Pancreas (tissue), 10 donors: ENCODE data around the gene OGFR. TPM values are rescaled to one million over a fixed set of nuclear protein-coding genes. Genes with fewer than 3 reads are reported as not detected.

ENCODE experiments used
- ATAC-seq, 4 donors: fragments of 200-7000 bp; cut with Tn5 transposase; one replicate each; pipeline versions ENCODE4 v1.8.0 to v1.9.1; 2020; ENCODE audit warnings: mild to moderate bottlenecking in 4 of 4, moderate library complexity in 4 of 4
- DNase-seq, 6 donors: peaks; one replicate each; pipeline ENCODE4 v3.0.0-alpha.2; 2020
- FAIRE-seq: peaks from 2 replicates; lab custom pipeline; 2012; peaks lifted over from hg19 to GRCh38; lab: Jason Lieb, UNC
- H3K27ac ChIP-seq, 4 donors: fragments of 200-600 bp; sonication (generic); 1 replicate in 3 of 4; 2 replicates in 1 of 4; pipeline versions ENCODE4 v1.5.0 to v1.8.0; 2020
- H3K27me3 ChIP-seq, 4 donors: fragments of 200-600 bp; one replicate each; pipeline ENCODE4 v1.8.0; 2021
- H3K36me3 ChIP-seq, 3 donors: fragments of 200-600 bp; sonication (generic) in 1 of 3; one replicate each; pipeline versions ENCODE4 v1.5.0 to v1.8.0; 2020 to 2021
- H3K4me1 ChIP-seq, 3 donors: fragments of 200-600 bp; one replicate each; pipeline ENCODE4 v1.8.0; 2021
- H3K4me3 ChIP-seq, 4 donors: fragments of 200-600 bp; sonication (generic) in 2 of 4; one replicate each; pipeline versions ENCODE4 v1.5.0 to v1.8.0; 2020 to 2021
- H3K9me3 ChIP-seq, 4 donors: fragments of 200-600 bp; one replicate each; pipeline ENCODE4 v1.8.0; 2021
- WGBS, 2 donors: extraction: QIAGEN DNeasy Blood & Tissue Kit; methylation state at CpG; one replicate each; pipeline ENCODE4 v1.1.7; 2013; 5-methylcytosine and 5-hydroxymethylcytosine counted together
- intact Hi-C, 3 donors: fragments of 100-400 bp; cut with DNase I; formaldehyde crosslinking; loops; one replicate each; pipeline versions ENCODE4 v1.11.1 to v1.14.2; 2022
- polyA plus RNA-seq, 2 donors: library from polyadenylated mRNA; stranded (reverse); fragments of 200-250 nt; gene quantifications; one replicate each; pipeline ENCODE4 v1.2.3, GENCODE V29; 2013
- total RNA-seq, 6 donors: library from RNA; stranded (reverse); fragmentation: NEBNext Ultra II Directional in 4 of 6; extraction: Animal tissue kit (Norgen Biotek cat#: 25700) in 4 of 6; gene quantifications; one replicate each; pipeline versions ENCODE4 v1.2.1 to v1.2.4, GENCODE V29; 2021 to 2023
- TF ChIP-seq, protein P1 (sequence below), 4 donors: fragments of 200-600 bp; sonication (generic) in 3 of 4; IDR thresholded peaks; one replicate each; pipeline versions ENCODE4 v1.5.0 to v1.8.0; 2021; ENCODE audit warnings: antibody characterized with exemption in 4 of 4
- donor health status: healthy with polysubstance abuse.
- donor health status: DM: no; HTN: no; CAD: no; lungs with moderate emphysema.
- donor health status: DM: no; HTN: no; CAD: no.
- donor health status: control.
- donor health status: control.
- donor health status: Bipolar disorder and iron deficiency.
- donor health status: DM: yes; HTN: yes; CAD: no.
- donor health status: DM: no; HTN: no; CAD: no.
- donor health status: DM: no; HTN: no; CAD: no.
- donor health status: DM: yes; HTN: yes; CAD: no.

OGFR gene
- total and polyA plus RNA-seq, 8 donors, result 18.1 to 79.5 (median 23.0) TPM

DNA sequence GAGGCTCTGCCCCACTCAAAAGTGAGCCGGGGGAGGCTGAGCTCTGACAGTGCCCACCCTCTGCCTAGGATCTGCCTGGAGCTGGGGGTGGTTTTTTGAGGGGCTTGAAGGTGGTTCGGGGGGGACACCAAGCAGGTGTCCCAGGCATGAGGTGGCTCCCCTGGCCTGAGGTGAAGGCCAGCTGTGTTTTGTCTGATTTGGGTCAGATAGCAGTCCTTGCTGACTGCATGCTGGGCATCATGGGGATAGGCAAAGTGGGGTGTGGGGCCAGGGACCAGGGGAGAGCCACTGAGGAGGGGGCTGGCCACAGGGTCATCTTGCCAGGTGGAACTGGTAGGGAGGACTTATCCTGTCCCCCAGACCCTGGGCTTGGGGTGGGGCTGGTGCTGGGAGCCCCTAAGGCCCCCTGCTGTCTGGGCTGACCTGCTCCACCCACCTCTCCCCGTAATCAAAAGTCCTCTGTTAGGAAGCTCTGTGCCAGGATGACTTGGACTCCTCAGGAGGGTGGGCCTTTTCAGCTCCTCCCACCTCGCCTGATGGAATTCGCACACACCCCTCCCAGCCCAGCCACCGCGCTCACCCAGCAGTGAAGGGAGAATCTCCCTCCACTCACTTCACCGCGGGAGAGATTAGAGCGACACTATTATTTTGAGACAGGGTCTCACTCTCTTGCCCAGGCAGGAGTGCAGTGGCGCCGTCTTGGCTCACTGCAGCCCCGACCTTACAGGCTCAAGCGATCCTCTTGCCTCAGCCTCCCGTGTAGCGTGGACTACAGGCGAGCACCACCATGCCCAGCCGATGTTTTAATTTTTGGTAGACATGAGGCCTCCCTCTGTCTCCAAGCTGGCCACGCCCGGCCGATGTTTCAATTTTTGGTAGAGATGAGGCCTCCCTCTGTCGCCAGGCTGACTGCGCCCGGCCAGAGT, 10.7 kb downstream of the OGFR start:
- H3K4me3 ChIP-seq, result no peak overlapping the region
- no peak for FAIRE-seq
- peaks cover 0 to 5% (median 0%) of the 10 kb centered on the region in 4 donors for H3K27me3 ChIP-seq
- H3K36me3 ChIP-seq, result peaks cover 0 to 25% (median 11%) of the 10 kb centered on the region in 3 donors
- no peak overlapping the region for H3K27ac ChIP-seq
- H3K9me3 ChIP-seq, result no peaks in the 10 kb centered on the region
- H3K4me1 ChIP-seq, result peaks cover 0 to 6% (median 0%) of the 10 kb centered on the region in 3 donors
- ATAC-seq, result peak in 1 of 4 donors; percentile 47
- intact Hi-C loops, result no loop called here
- 29 to 33% methylated on average over 23 to 24 of the region's 24 CpGs for WGBS, 2 donors
- DNase-seq, result no peak
- TF ChIP-seq, protein P1, sequence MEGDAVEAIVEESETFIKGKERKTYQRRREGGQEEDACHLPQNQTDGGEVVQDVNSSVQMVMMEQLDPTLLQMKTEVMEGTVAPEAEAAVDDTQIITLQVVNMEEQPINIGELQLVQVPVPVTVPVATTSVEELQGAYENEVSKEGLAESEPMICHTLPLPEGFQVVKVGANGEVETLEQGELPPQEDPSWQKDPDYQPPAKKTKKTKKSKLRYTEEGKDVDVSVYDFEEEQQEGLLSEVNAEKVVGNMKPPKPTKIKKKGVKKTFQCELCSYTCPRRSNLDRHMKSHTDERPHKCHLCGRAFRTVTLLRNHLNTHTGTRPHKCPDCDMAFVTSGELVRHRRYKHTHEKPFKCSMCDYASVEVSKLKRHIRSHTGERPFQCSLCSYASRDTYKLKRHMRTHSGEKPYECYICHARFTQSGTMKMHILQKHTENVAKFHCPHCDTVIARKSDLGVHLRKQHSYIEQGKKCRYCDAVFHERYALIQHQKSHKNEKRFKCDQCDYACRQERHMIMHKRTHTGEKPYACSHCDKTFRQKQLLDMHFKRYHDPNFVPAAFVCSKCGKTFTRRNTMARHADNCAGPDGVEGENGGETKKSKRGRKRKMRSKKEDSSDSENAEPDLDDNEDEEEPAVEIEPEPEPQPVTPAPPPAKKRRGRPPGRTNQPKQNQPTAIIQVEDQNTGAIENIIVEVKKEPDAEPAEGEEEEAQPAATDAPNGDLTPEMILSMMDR (IDR thresholded peaks at IDR 0.05), result no peak

DNA sequence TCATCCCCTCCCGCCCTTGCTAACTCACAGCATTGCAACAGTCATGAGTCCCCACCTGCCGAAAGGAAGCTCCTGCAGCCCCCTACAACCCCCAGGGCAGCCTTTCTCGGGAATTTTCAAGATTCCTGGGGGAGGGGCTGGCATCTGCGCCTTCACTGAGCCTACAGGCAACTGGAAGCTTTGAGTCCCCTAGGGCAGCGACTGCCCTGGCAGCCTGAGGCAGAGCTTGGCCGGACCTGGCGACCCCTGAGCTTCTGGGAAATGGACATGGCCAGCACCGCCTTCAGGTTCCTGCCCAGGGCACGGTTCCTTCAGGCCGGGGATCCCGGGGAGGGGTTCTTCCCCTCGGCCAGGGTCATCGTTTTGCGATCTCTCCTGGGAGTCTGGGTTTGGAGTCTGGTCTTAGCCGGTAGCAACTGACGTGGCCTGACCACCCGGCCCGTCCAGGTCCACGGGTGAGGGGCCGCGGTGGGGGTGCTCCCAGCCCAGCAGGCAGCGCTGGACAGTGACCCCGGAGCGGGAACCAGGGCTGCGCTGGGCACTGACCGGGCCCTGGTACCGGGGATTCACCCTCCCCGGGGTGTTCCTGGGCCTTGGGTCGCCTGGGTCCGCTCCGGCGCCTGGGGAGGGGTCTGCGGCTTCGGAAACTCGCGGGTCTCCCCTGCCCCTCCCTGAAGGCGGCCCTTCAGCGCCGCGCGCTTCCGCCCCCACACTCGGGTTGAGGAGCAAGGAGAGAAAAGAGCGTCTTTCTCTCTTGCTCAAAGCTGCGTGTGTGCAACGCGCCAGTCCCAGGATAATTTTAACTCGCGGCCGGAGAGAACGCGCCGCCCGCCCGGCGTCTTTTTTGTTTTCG, 11.6 kb downstream of the OGFR start:
- ATAC-seq (no peak), FAIRE-seq (no peak), DNase-seq (no peak)
- H3K27me3 ChIP-seq, result peaks cover 0 to 5% (median 0%) of the 10 kb centered on the region in 4 donors
- intact Hi-C loops, result no loop called here
- peak overlapping the region in 2 of 4 donors; percentile 12 to 20 for H3K4me3 ChIP-seq
- H3K27ac ChIP-seq, result no peak overlapping the region
- WGBS, 2 donors, result 4 to 5% methylated on average over 55 to 57 of the region's 57 CpGs
- TF ChIP-seq, protein P1 (IDR thresholded peaks at IDR 0.05), result no peak
- H3K4me1 ChIP-seq, result peaks cover 0 to 6% (median 0%) of the 10 kb centered on the region in 3 donors
- H3K36me3 ChIP-seq, result peaks cover 0 to 17% (median 11%) of the 10 kb centered on the region in 3 donors
- no peaks in the 10 kb centered on the region for H3K9me3 ChIP-seq

DNA sequence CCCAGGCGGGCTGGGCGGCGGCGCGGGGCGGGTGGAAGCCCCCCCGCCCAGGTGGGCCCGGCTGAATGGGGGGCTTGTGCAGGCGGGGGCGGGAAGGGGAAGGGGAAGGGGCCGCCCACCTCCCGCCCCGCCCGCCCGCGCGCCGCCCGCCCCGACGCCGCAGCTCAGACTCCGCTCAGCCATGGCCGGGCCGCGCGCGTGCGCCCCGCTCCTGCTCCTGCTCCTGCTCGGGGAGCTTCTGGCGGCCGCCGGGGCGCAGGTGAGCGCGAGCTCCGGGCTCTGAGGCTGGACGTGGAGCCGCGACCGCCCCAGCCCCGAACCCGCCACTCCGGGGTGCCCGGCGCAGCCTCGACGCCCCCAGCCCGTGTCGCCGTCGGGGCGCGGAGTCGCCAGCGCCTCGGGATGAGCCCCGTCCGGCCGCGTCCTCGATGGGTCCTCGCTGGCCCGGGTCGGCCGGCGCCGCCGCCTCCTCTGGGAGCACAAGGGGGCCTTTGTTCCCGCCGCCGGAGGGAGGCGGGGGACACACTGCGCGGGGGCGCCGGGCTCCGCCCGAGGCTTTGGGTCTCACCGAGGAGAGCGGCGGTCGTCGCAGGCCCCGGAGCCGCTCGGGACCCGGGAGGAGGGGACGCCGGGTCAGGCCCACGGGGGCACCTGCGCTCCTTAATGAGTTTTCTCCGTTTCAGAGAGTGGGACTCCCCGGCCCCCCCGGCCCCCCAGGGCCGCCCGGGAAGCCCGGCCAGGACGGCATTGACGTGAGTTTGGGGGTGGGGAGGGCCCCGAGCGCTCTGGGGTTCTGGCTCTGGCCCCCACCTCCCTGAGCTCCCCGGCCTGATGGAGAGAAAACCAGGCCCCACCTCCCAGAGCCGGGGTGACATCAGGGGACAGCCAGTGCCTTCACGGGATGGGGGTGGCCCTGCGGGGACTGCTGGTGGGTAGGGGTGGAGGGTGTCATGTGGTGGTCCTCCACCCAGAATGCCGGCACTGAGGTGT, 12.5 kb downstream of the OGFR start, which contains the start of gene COL9A3:
Gene COL9A3 (plus strand): TSS at position 167 of the 990 bp plus-strand sequence. CDS start 15 bp downstream, at position 182.
- peaks cover 0 to 5% (median 0%) of the 10 kb centered on the region in 4 donors for H3K27me3 ChIP-seq
- H3K9me3 ChIP-seq, result no peaks in the 10 kb centered on the region
- TF ChIP-seq, protein P1 (IDR thresholded peaks at IDR 0.05), result no peak
- intact Hi-C loops, result no loop called here
- peak in 2 of 4 donors; percentile 27 for ATAC-seq
- peak within 1 kb of the TSS in 2 of 4 donors; percentile 12 to 20 for H3K4me3 ChIP-seq
- FAIRE-seq, result no peak
- no peak within 1 kb of the TSS for H3K27ac ChIP-seq
- no peak for DNase-seq
- 6 to 12% methylated on average over 48 to 106 of the region's 108 CpGs for WGBS, 2 donors
- peaks cover 0 to 8% (median 7%) of the 10 kb centered on the region in 3 donors for H3K36me3 ChIP-seq
- peaks cover 0 to 6% (median 0%) of the 10 kb centered on the region in 3 donors for H3K4me1 ChIP-seq

- intact Hi-C loops, result no loop called here
- WGBS, 2 donors, result 57 to 62% methylated on average over 10 to 12 of the region's 12 CpGs
- no peaks in the 10 kb centered on the region for H3K9me3 ChIP-seq
- ATAC-seq (no peak), DNase-seq (no peak), FAIRE-seq (no peak)
- H3K27me3 ChIP-seq, result peaks cover 0 to 5% (median 0%) of the 10 kb centered on the region in 4 donors
- no peaks in the 10 kb centered on the region for H3K36me3 ChIP-seq
- peaks cover 0 to 6% (median 0%) of the 10 kb centered on the region in 3 donors for H3K4me1 ChIP-seq
- peak overlapping the region in 1 of 4 donors; percentile 15 for H3K27ac ChIP-seq
- H3K4me3 ChIP-seq, result no peak overlapping the region
- TF ChIP-seq, protein P1 (IDR thresholded peaks at IDR 0.05), result no peak
Observed at GRCh38 chr20:62817975-62818591, 13.4 kb downstream of the OGFR start.
